HCT116 (cell line): ENCODE results near the gene ATP1A2. TPM values are rescaled to one million over a fixed set of nuclear protein-coding genes. Genes with fewer than 3 reads are reported as not detected.

Source experiments
- ATAC-seq: fragments of 200-7000 bp; cut with Tn5 transposase; 2 replicates; pipeline ENCODE4 v1.9.1; 2020; ENCODE audit warnings: mild to moderate bottlenecking, moderate library complexity
- BruUV-seq: library from RNA; stranded (reverse); fragments of 400-500 nt; replicated peaks from 2 replicates; lab custom pipeline; 2021; lab: Mats Ljungman, UMichigan
- CTCF ChIA-PET: fragments of 300-600 bp; sonication (Branson Sonifier 250); formaldehyde crosslinking; loops from one replicate; lab custom pipeline; 2021; ENCODE audit warnings: antibody characterized with exemption; lab: Charles Lee
- POLR2A ChIA-PET: fragments of 300-600, 350-600 bp; sonication (Branson Sonifier 250); formaldehyde crosslinking; loops from one replicate; lab custom pipeline; 2021; ENCODE audit warnings: antibody characterized with exemption; lab: Charles Lee
- RAD21 ChIA-PET, 2 experiments: fragments of 300-600 bp; sonication (Branson Sonifier 250); formaldehyde crosslinking; loops; one replicate each; lab custom pipeline; 2023; ENCODE audit warnings: low total read pairs in 2 of 2; ENCODE audit not compliant: uncharacterized antibody in 2 of 2, unreplicated experiment in 2 of 2, low non-redundant PET in 1 of 2; lab: Charles Lee
- DNase-seq: peaks from one replicate; pipeline ENCODE4 v3.0.0-alpha.2; 2010; ENCODE audit warnings: low read depth, low spot score
- H2AFZ ChIP-seq: fragments of 200-600 bp; shearing (Covaris generic), sonication (generic); 2 replicates; pipeline ENCODE4 v1.6.1; 2017; ENCODE audit warnings: low read depth, mixed run types, mixed read lengths, antibody characterized with exemption, low read length; ENCODE audit not compliant: poor library complexity, severe bottlenecking
- H3K27ac ChIP-seq: 2 replicates; pipeline ENCODE4 v1.5.1; 2012; ENCODE audit warnings: low read depth, low read length
- H3K27me3 ChIP-seq: fragments of 200-600 bp; sonication (generic); 2 replicates; pipeline ENCODE4 v1.6.1; 2016; ENCODE audit warnings: mixed run types, low read length, mixed read lengths; ENCODE audit not compliant: insufficient read depth
- H3K36me3 ChIP-seq, 2 experiments: fragments of 200-500 bp in 1 of 2; fragments of 200-600 bp in 1 of 2; sonication (Bioruptor generic) in 1 of 2; sonication (generic) in 1 of 2; 2 replicates each; pipeline versions ENCODE4 v1.5.1 to v1.6.1; 2014 to 2016; ENCODE audit warnings: low read length in 2 of 2, inconsistent platforms in 1 of 2, mixed read lengths in 1 of 2, mixed run types in 1 of 2; ENCODE audit not compliant: insufficient read depth in 2 of 2, control insufficient read depth in 1 of 2
- H3K4me1 ChIP-seq, 2 experiments: fragments of 200-600 bp in 1 of 2; sonication (generic) in 1 of 2; 2 replicates each; pipeline versions ENCODE4 v1.5.1 to v1.6.1; 2012 to 2017; ENCODE audit warnings: low read length in 2 of 2, inconsistent platforms in 1 of 2, mild to moderate bottlenecking in 1 of 2, mixed read lengths in 1 of 2, mixed run types in 1 of 2, moderate library complexity in 1 of 2; ENCODE audit not compliant: insufficient read depth in 2 of 2, control insufficient read depth in 1 of 2
- H3K4me2 ChIP-seq: fragments of 200-600 bp; sonication (generic); 2 replicates; pipeline ENCODE4 v1.6.1; 2017; ENCODE audit warnings: mixed run types, low read length, mixed read lengths
- H3K4me3 ChIP-seq, 2 experiments: fragments of 200-600 bp in 1 of 2; sonication (generic) in 1 of 2; replicated peaks in 1 of 2; 2 replicates each; pipeline ENCODE4 v1.5.1; 2011 to 2016; ENCODE audit warnings: low read length in 2 of 2, control low read depth in 1 of 2, low read depth in 1 of 2, mild to moderate bottlenecking in 1 of 2, mixed read lengths in 1 of 2, mixed run types in 1 of 2
- H3K79me2 ChIP-seq: fragments of 200-600 bp; sonication (generic); 2 replicates; pipeline ENCODE4 v1.6.1; 2017; ENCODE audit warnings: mild to moderate bottlenecking, mixed run types, low read length, moderate library complexity, mixed read lengths; ENCODE audit not compliant: insufficient read depth
- H3K9ac ChIP-seq: fragments of 200-600 bp; sonication (generic); 2 replicates; pipeline ENCODE4 v1.6.1; 2016; ENCODE audit warnings: low read length, mixed read lengths
- H3K9me2 ChIP-seq: fragments of 200-600 bp; sonication (generic), shearing (Covaris generic); 2 replicates; pipeline ENCODE4 v1.6.1; 2017; ENCODE audit warnings: mixed run types, mild to moderate bottlenecking, moderate library complexity; ENCODE audit not compliant: insufficient read depth
- H3K9me3 ChIP-seq, 2 experiments: fragments of 200-500 bp in 1 of 2; fragments of 200-600 bp in 1 of 2; sonication (Bioruptor generic) in 1 of 2; sonication (generic) in 1 of 2; 2 replicates each; pipeline ENCODE4 v1.6.1; 2014 to 2017; ENCODE audit warnings: low read length in 2 of 2, mixed read lengths in 2 of 2, inconsistent platforms in 1 of 2, low read depth in 1 of 2, mild to moderate bottlenecking in 1 of 2, mixed run types in 1 of 2, moderate library complexity in 1 of 2; ENCODE audit not compliant: control insufficient read depth in 1 of 2, insufficient read depth in 1 of 2
- H4K20me1 ChIP-seq: fragments of 200-600 bp; sonication (generic), shearing (Covaris generic); 2 replicates; pipeline ENCODE4 v1.6.1; 2017; ENCODE audit warnings: mixed run types, mild to moderate bottlenecking, moderate library complexity; ENCODE audit not compliant: insufficient read depth
- CBX3 ChIP-seq: IDR thresholded peaks from 2 replicates; pipeline ENCODE4 v1.6.1; 2012; ENCODE audit warnings: low read depth
- CEBPB ChIP-seq: IDR thresholded peaks from 2 replicates; pipeline ENCODE4 v1.6.1; 2012; ENCODE audit warnings: low read depth
- FOSL1 ChIP-seq: IDR thresholded peaks from 2 replicates; pipeline ENCODE4 v1.6.1; 2012; ENCODE audit warnings: low read depth
- POLR2A ChIP-seq: IDR thresholded peaks from 2 replicates; pipeline ENCODE4 v1.7.0; 2011; ENCODE audit warnings: borderline replicate concordance; ENCODE audit not compliant: insufficient read depth, insufficient read length; ENCODE audit errors: extremely low read depth
- POLR2AphosphoS5 ChIP-seq: IDR thresholded peaks from 2 replicates; pipeline ENCODE4 v1.6.1; 2011; ENCODE audit warnings: mild to moderate bottlenecking, low read depth, low read length, moderate library complexity
- RAD21 ChIP-seq: IDR thresholded peaks from 2 replicates; pipeline ENCODE4 v1.6.1; 2012; ENCODE audit warnings: low read depth, mild to moderate bottlenecking
- YY1 ChIP-seq: IDR thresholded peaks from 2 replicates; pipeline ENCODE4 v1.6.1; 2011; ENCODE audit warnings: low read length, low read depth, moderate library complexity, mild to moderate bottlenecking; ENCODE audit not compliant: insufficient replicate concordance; ENCODE audit errors: extremely low read depth
- intact Hi-C: fragments of 100-400 bp; cut with micrococcal nuclease; formaldehyde crosslinking; loops from 2 replicates; pipeline ENCODE4 v1.10.0; 2022
- total RNA-seq: library from RNA; stranded (reverse); gene quantifications from one replicate; pipeline ENCODE4 v1.2.1, GENCODE V29; 2021; ENCODE audit not compliant: unreplicated experiment
- TF ChIP-seq, protein P1 (sequence below), 3 experiments: fragments of 200-600 bp in 1 of 3; sonication (generic) in 1 of 3; IDR thresholded peaks in 2 of 3; conservative IDR thresholded peaks in 1 of 3; 2 replicates each; pipeline ENCODE4 v1.5.1; 2012 to 2017; ENCODE audit warnings: low read depth in 2 of 3, low read length in 2 of 3, antibody characterized with exemption in 1 of 3, borderline replicate concordance in 1 of 3, control low read depth in 1 of 3, mild to moderate bottlenecking in 1 of 3, mixed read lengths in 1 of 3, mixed run types in 1 of 3, moderate library complexity in 1 of 3; ENCODE audit not compliant: insufficient read depth in 1 of 3
- TF ChIP-seq, protein P2 (sequence below): IDR thresholded peaks from 2 replicates; pipeline ENCODE4 v1.6.1; 2012

ATP1A2 gene
- total RNA-seq, 1 experiment from 2014 or later: not detected

DNA sequence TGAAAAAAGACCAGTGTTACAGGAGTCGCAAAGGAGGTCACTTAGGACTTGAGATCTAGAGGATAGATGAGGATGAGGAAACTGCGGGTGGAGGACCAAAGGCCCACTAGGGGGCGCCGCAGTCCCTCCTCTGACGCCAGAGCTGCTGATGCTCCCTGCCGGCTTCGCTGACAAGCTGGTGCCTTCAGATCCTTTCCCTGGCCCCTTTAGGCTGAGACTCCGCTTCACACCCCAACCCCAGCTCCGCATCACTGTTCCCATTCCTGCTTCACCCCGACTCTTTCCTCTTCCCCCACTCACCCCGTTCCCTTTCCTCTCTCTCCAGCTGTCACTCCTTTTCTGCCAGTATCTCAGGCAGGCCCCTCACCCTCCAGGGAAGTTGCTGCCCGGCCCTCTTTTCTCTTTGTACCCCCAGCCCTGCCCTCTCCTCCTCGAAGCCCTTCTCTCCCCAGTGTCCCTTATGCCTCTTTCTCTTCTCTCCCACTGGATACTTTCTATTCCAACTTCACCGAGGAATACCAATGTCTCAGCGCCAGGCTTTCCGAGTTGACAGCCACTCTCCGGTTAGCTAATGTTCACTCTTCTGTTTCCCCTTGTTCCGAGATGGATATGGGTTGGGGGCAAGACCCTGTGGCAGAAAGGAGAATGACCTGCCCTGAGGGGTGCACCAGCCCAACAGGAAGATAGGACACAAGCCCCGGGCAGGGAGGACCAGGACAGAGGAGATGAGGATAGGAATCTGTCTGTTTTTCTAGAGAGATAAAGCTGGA lies 29.7 kb upstream of the ATP1A2 start:
- DNase-seq (peak; percentile 44), ATAC-seq (peak; percentile 79)
- ChIA-PET CTCF (interaction anchor here (0.6 to 3.8 kb wide), 25 partner anchors 9 to 322 kb away, joined by 3 to 30 read pairs (median 4); partner anchors contain the start of genes DCAF8 and IGSF8), POLR2A (interaction anchor here (0.6 kb wide), 1 partner anchor 177 kb away, joined by 3 read pairs; no protein-coding TSS in a partner anchor), RAD21 (interaction anchor here (0.5 to 1.1 kb wide), 4 partner anchors 13 to 290 kb away, joined by 3 to 4 read pairs (median 3); partner anchors contain the start of gene IGSF8 (in 1 of the 2))
- Histone ChIP-seq H4K20me1 (no peaks in the 10 kb centered on the region), H3K36me3 (no peaks in the 10 kb centered on the region), H3K9me2 (no peaks in the 10 kb centered on the region), H3K27me3 (peaks cover 9% of the 10 kb centered on the region), H3K9me3 (no peaks in the 10 kb centered on the region), H3K9ac (no peak overlapping the region), H3K27ac (no peak overlapping the region), H2AFZ (no peak overlapping the region), H3K4me1 (no peaks in the 10 kb centered on the region; a peak in 1 of 4 replicates), H3K4me2 (no peak overlapping the region), H3K4me3 (no peak overlapping the region), H3K79me2 (no peaks in the 10 kb centered on the region)
- TF ChIP-seq RAD21 (peak; percentile 76), POLR2AphosphoS5 (no peak)
- TF ChIP-seq, protein P1, sequence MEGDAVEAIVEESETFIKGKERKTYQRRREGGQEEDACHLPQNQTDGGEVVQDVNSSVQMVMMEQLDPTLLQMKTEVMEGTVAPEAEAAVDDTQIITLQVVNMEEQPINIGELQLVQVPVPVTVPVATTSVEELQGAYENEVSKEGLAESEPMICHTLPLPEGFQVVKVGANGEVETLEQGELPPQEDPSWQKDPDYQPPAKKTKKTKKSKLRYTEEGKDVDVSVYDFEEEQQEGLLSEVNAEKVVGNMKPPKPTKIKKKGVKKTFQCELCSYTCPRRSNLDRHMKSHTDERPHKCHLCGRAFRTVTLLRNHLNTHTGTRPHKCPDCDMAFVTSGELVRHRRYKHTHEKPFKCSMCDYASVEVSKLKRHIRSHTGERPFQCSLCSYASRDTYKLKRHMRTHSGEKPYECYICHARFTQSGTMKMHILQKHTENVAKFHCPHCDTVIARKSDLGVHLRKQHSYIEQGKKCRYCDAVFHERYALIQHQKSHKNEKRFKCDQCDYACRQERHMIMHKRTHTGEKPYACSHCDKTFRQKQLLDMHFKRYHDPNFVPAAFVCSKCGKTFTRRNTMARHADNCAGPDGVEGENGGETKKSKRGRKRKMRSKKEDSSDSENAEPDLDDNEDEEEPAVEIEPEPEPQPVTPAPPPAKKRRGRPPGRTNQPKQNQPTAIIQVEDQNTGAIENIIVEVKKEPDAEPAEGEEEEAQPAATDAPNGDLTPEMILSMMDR (IDR thresholded peaks at IDR 0.05 in 2 of 3, conservative IDR thresholded peaks at IDR 0.05 in 1 of 3; ENCODE audit: borderline replicate concordance in 1 of 3, insufficient read depth in 1 of 3, low read depth in 2 of 3, low read length in 2 of 3): peak; percentile 74 to 92 (median 78)
- intact Hi-C loops: no loop called here
- no TSS peak for BruUV-seq

DNA sequence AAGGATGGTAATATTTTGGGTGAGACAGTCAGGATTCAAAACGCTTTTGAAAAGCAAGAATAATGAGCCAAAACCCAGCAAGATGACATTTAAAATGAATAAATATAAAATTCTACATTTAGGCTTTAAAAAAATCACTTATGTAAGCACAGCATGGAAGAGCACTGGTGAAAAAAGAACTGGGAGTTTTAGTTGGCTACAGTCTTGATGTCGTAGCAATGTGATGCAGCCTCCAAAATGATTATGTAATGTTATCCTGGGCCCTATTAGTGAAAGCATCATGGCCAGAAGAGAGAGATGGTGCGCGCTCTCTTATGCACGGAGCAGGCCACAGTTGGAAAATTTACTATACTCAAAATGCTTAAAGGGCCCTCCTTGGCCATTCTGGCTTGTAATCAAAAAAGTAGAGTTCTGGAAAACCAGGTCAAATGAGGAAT lies 29.1 kb upstream of the ATP1A2 start:
- Histone ChIP-seq H2AFZ (no peak overlapping the region), H3K9ac (no peak overlapping the region), H3K36me3 (no peaks in the 10 kb centered on the region; a peak in 1 of 4 replicates), H3K27ac (no peak overlapping the region), H3K9me2 (no peaks in the 10 kb centered on the region), H4K20me1 (no peaks in the 10 kb centered on the region), H3K27me3 (0 out of 2 replicates have a peak, but pooled peaks cover 4% of the 10 kb centered on the region), H3K4me3 (no peak overlapping the region), H3K4me2 (no peak overlapping the region), H3K79me2 (no peaks in the 10 kb centered on the region), H3K9me3 (no peaks in the 10 kb centered on the region), H3K4me1 (no peaks in the 10 kb centered on the region; a peak in 1 of 4 replicates)
- ChIA-PET RAD21 (interaction anchor here in 1 of 2 experiments (1.1 kb wide), 1 partner anchor 166 kb away, joined by 3 read pairs; no protein-coding TSS in a partner anchor), POLR2A (no interaction called here), CTCF (interaction anchor here (0.7 to 3.8 kb wide), 12 partner anchors 8 to 291 kb away, joined by 3 to 30 read pairs (median 6); partner anchors contain the start of genes DCAF8 and IGSF8)
- intact Hi-C loops: no loop called here
- no TSS peak for BruUV-seq
- ATAC-seq (no peak), DNase-seq (no peak)
- no peak for TF ChIP-seq CEBPB
- no peak for TF ChIP-seq FOSL1
- TF ChIP-seq, protein P1 (IDR thresholded peaks at IDR 0.05 in 2 of 3, conservative IDR thresholded peaks at IDR 0.05 in 1 of 3; ENCODE audit: borderline replicate concordance in 1 of 3, insufficient read depth in 1 of 3, low read depth in 2 of 3, low read length in 2 of 3): no peak
- TF ChIP-seq, protein P2, sequence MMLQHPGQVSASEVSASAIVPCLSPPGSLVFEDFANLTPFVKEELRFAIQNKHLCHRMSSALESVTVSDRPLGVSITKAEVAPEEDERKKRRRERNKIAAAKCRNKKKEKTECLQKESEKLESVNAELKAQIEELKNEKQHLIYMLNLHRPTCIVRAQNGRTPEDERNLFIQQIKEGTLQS: no peak
- no peak for TF ChIP-seq CBX3
- TF ChIP-seq RAD21: no peak
- no peak for TF ChIP-seq POLR2A
- no peak for TF ChIP-seq YY1
